HL-60 (cell line): ENCODE data around the gene ANKRD28.
A peak's percentile ranks its signal among the peaks of the same experiment; 100 is the strongest.

Source experiments
- DNase-seq, 2 experiments: peaks; one replicate each; pipeline ENCODE4 v3.0.0-alpha.2; 2010 to 2020; ENCODE audit warnings: low read depth in 1 of 2, low spot score in 1 of 2
- H3K27ac ChIP-seq: fragments of 250-450 bp; sonication (Bioruptor Pico); replicated peaks from 2 replicates; pipeline ENCODE4 v1.5.1; 2020; ENCODE audit warnings: mild to moderate bottlenecking, moderate library complexity
- H3K27me3 ChIP-seq: fragments of 250-450 bp; sonication (Bioruptor Pico); 2 replicates; pipeline ENCODE4 v1.5.1; 2021; ENCODE audit warnings: mild to moderate bottlenecking, moderate library complexity; ENCODE audit not compliant: insufficient read depth, poor library complexity, severe bottlenecking
- H3K4me3 ChIP-seq: replicated peaks from 2 replicates; pipeline ENCODE4 v1.5.1; 2011; ENCODE audit warnings: mild to moderate bottlenecking, control low read depth, low read length; ENCODE audit not compliant: insufficient read depth
- GABPA ChIP-seq: IDR thresholded peaks from 2 replicates; pipeline ENCODE4 v1.6.1; 2012; ENCODE audit warnings: low read depth
- POLR2AphosphoS5 ChIP-seq: IDR thresholded peaks from 2 replicates; pipeline ENCODE4 v1.6.1; 2012; ENCODE audit warnings: low read depth
- SPI1 ChIP-seq: IDR thresholded peaks from 2 replicates; pipeline ENCODE4 v1.6.1; 2012; ENCODE audit warnings: low read depth, mild to moderate bottlenecking, borderline replicate concordance
- TF ChIP-seq, protein P1 (sequence below): IDR thresholded peaks from one replicate; pipeline ENCODE4 v1.5.1; 2011; ENCODE audit warnings: low read length, control low read depth, inconsistent platforms; ENCODE audit not compliant: insufficient read depth
- TF ChIP-seq, protein P2 (sequence below): IDR thresholded peaks from 2 replicates; pipeline ENCODE4 v1.6.1; 2012; ENCODE audit warnings: low read depth; ENCODE audit not compliant: insufficient replicate concordance

The ANKRD28 gene

GRCh38 chr3:15637131-15637951, 160.4 kb downstream of the ANKRD28 start:
- DNase-seq = no peak
- Histone ChIP-seq H3K27ac (no peak overlapping the region), H3K4me3 (no peak overlapping the region), H3K27me3 (no peaks in the 10 kb centered on the region)
- TF ChIP-seq, protein P1, sequence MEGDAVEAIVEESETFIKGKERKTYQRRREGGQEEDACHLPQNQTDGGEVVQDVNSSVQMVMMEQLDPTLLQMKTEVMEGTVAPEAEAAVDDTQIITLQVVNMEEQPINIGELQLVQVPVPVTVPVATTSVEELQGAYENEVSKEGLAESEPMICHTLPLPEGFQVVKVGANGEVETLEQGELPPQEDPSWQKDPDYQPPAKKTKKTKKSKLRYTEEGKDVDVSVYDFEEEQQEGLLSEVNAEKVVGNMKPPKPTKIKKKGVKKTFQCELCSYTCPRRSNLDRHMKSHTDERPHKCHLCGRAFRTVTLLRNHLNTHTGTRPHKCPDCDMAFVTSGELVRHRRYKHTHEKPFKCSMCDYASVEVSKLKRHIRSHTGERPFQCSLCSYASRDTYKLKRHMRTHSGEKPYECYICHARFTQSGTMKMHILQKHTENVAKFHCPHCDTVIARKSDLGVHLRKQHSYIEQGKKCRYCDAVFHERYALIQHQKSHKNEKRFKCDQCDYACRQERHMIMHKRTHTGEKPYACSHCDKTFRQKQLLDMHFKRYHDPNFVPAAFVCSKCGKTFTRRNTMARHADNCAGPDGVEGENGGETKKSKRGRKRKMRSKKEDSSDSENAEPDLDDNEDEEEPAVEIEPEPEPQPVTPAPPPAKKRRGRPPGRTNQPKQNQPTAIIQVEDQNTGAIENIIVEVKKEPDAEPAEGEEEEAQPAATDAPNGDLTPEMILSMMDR = no peak
- TF ChIP-seq, protein P2, sequence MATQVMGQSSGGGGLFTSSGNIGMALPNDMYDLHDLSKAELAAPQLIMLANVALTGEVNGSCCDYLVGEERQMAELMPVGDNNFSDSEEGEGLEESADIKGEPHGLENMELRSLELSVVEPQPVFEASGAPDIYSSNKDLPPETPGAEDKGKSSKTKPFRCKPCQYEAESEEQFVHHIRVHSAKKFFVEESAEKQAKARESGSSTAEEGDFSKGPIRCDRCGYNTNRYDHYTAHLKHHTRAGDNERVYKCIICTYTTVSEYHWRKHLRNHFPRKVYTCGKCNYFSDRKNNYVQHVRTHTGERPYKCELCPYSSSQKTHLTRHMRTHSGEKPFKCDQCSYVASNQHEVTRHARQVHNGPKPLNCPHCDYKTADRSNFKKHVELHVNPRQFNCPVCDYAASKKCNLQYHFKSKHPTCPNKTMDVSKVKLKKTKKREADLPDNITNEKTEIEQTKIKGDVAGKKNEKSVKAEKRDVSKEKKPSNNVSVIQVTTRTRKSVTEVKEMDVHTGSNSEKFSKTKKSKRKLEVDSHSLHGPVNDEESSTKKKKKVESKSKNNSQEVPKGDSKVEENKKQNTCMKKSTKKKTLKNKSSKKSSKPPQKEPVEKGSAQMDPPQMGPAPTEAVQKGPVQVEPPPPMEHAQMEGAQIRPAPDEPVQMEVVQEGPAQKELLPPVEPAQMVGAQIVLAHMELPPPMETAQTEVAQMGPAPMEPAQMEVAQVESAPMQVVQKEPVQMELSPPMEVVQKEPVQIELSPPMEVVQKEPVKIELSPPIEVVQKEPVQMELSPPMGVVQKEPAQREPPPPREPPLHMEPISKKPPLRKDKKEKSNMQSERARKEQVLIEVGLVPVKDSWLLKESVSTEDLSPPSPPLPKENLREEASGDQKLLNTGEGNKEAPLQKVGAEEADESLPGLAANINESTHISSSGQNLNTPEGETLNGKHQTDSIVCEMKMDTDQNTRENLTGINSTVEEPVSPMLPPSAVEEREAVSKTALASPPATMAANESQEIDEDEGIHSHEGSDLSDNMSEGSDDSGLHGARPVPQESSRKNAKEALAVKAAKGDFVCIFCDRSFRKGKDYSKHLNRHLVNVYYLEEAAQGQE = no peak
- TF ChIP-seq SPI1 (no peak), GABPA (no peak), POLR2AphosphoS5 (no peak)

GRCh38 chr3:15636028-15636709, 161.6 kb downstream of the ANKRD28 start:
- Histone ChIP-seq H3K27ac (peak overlapping the region; percentile 66), H3K4me3 (no peak overlapping the region), H3K27me3 (no peaks in the 10 kb centered on the region)
- DNase-seq = peak; percentile 36 to 58
- TF ChIP-seq GABPA = no peak
- TF ChIP-seq, protein P2 = no peak
- TF ChIP-seq, protein P1 = no peak
- no peak for TF ChIP-seq SPI1
- TF ChIP-seq POLR2AphosphoS5 = no peak

DNA sequence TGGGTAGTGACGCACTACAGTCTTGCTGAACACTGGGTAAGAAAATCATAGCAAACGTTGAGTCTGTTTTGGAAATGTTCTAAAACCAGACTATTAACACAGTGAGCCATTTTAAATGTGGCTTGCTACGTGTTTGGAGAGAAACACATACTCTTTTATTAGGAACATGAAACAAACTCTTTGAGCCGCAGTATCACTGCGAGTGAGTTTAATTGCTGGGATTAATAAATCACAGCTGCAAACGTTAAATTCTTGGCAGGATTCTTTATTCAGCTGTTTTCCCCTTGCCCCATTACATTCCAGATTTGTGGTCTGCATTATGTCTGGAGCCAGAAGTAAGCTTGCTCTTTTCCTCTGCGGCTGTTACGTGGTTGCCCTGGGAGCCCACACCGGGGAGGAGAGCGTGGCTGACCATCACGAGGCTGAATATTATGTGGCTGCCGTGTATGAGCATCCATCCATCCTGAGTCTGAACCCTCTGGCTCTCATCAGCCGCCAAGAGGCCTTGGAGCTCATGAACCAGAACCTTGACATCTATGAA, 162.6 kb downstream of the ANKRD28 start:
- TF ChIP-seq, protein P2 = no peak
- TF ChIP-seq GABPA (no peak), SPI1 (no peak), POLR2AphosphoS5 (no peak)
- TF ChIP-seq, protein P1 = no peak
- Histone ChIP-seq H3K27ac (no peak overlapping the region), H3K27me3 (no peaks in the 10 kb centered on the region), H3K4me3 (no peak overlapping the region)
- no peak for DNase-seq
